ENCODE data around the gene TERT. TPM values are rescaled to one million over a fixed set of nuclear protein-coding genes. Genes with fewer than 3 reads are reported as not detected.
"Not testable (repeated sequence)": the region's sequence is repeated elsewhere in the genome, so short reads cannot be mapped to it uniquely, and the experiment has no call there.

The TERT gene
- polyA plus RNA-seq, 1 donor = not detected

GRCh38 chr5:1330847-1331831 lies 36.3 kb upstream of the TERT start:
- DNase-seq = no peak

DNA sequence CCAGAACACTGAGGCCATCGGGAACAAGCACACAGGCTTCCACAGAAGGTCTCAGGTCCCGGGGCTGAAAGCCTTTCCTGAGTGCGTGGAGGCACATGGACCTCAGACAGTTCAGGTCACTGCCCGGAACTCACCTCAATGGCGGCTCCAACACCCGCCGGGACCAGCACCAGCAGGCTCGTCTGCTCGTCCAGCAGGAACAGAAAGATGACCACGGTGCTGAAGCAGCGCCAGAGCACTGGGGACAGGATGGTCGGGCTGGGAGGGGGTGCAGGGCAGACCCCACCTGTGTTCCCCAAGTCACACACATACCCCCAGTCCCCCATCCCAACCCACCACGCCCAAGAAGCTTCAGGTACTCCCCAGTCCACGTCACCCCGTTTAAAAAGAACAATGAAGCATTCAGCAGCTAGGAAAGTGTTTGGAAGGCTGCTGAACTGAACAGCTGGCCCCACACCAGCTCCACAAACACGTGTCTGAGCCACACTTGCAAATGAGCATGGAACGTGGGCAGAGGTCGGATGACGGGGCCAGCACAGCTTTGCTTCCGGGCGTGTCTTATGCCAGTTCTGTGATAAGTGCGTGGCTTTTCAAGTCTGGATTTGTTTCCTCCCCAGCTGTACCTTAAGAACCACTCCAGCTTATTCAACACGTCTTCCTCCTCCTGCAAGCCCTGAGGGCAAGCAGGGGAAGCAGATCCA lies 35.4 kb upstream of the TERT start:
- DNase-seq = no peak

GRCh38 chr5:1329111-1329579 lies 34.3 kb upstream of the TERT start:
- DNase-seq = no peak

- not testable (repeated sequence) for DNase-seq
Observed at GRCh38 chr5:1328237-1329110, 33.6 kb upstream of the TERT start.

DNA sequence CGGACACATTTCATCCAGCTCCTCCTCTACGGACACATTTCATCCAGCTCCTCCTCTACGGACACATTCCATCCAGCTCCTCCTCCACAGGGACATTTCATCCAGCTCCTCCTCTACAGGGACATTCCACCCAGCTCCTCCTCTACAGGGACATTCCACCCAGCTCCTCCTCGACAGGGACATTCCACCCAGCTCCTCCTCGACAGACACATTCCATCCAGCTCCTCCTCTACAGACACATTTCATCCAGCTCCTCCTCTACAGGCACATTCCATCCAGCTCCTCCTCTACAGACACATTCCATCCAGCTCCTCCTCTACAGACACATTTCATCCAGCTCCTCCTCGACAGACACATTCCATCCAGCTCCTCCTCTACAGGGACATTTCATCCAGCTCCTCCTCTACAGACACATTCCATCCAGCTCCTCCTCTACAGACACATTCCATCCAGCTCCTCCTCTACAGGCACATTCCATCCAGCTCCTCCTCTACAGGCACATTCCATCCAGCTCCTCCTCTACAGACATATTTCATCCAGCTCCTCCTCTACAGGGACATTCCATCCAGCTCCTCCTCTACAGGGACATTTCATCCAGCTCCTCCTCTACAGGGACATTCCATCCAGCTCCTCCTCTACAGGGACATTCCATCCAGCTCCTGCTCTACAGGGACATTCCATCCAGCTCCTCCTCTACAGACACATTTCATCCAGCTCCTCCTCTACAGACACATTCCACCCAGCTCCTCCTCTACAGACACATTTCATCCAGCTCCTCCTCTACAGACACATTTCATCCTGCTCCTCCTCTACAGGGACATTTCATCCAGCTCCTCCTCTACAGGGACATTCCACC lies 32.3 kb upstream of the TERT start:
- not testable (repeated sequence) for DNase-seq

GRCh38 chr5:1326532-1326875 lies 31.6 kb upstream of the TERT start:
- DNase-seq = not testable (repeated sequence)

GRCh38 chr5:1325870-1326531 lies 31.1 kb upstream of the TERT start:
- no peak for DNase-seq

DNA sequence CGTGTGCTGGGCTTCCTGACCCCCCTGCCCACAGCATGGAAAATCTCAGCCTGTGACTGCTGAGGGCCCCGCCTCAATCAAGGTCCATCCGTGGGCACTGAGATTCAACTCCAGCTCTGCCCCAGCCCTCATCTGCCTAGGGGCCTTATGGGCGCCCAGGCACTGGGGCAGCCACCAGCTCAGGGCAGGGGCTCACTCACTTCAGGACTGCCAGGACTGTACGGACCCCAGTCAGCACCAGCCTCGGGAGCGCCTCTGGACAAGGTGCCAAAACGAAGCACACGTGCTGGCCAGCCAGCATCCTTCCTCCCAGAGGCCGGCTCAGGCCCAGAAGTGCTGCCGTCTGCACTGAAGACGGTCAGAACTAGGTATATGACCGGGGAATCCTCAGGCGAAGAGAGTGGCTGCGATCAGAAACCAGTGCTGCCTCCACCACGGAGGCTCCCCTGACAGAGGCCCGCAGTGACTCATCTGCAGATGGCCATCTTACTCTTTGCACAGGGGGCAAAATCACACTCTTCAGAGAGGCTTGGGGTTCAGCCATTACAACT lies 30.4 kb upstream of the TERT start:
- DNase-seq = no peak

GRCh38 chr5:1324719-1325190 lies 29.9 kb upstream of the TERT start:
- DNase-seq = no peak

DNA sequence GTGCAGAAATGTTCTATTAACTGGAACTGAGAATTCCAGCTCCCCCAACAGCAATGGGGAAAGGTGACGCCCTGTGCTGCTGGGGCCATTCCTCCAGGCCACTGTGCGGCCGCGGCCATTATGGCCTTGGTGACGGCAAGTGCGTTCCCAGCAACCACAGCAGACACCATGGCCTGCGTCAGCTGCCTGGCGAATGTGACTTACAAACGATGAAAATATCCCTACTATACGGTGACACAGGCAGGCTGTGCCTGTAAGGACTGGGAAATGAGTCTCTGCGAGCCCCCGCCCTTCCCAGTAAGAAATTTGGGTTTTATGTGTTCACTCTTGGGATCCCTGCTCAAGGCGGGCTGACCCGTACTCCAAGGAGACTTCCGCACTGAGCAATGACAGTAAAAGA lies 29.4 kb upstream of the TERT start:
- no peak for DNase-seq

DNA sequence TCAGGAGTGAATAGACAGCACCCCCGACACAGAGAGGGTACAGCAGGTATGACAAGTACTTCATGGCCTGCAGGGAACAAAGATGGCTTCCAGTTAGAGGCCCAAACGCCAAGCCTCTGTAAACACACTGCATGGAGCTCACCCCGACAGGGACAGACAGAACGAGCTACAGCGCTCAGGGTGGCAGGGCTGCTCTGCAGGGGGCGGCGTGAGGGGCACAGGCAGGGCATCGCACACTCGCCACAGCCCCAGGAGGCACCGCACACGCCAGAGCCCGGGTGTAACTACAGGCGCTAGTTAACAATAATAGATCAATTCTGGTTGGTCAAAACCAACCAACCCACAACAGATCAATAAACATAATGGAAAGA lies 28.9 kb upstream of the TERT start:
- no peak for DNase-seq

GRCh38 chr5:1322955-1323802 lies 28.3 kb upstream of the TERT start:
- DNase-seq = no peak

- no peak for DNase-seq
Observed at GRCh38 chr5:1322036-1322900, 27.4 kb upstream of the TERT start.

- no peak for DNase-seq
Observed at GRCh38 chr5:1321576-1321975, 26.7 kb upstream of the TERT start.

- DNase-seq = no peak
Observed at GRCh38 chr5:1320436-1321344, 25.8 kb upstream of the TERT start.

- no peak for DNase-seq
Observed at GRCh38 chr5:1319436-1320256, 24.8 kb upstream of the TERT start.
